Trophoblast cell (in vitro differentiated cells and primary cell): ENCODE results near the gene REX1BD.

Experiments
- DNase-seq, 2 donors: peaks; one replicate each; pipeline ENCODE4 v3.0.0-alpha.2; 2016
- H2AFZ ChIP-seq: 2 replicates; pipeline ENCODE4 v1.6.1; 2013; ENCODE audit warnings: low read length, moderate library complexity, mild to moderate bottlenecking; ENCODE audit not compliant: insufficient read depth, poor library complexity
- H2AK5ac ChIP-seq: 2 replicates; pipeline ENCODE4 v1.6.1; 2013; ENCODE audit warnings: mild to moderate bottlenecking, low read length
- H2BK120ac ChIP-seq: 2 replicates; pipeline ENCODE4 v1.6.1; 2013; ENCODE audit warnings: low read length, mild to moderate bottlenecking, moderate library complexity; ENCODE audit not compliant: insufficient read depth, poor library complexity
- H2BK12ac ChIP-seq: 2 replicates; pipeline ENCODE4 v1.6.1; 2013; ENCODE audit warnings: mild to moderate bottlenecking, low read length, moderate library complexity
- H2BK5ac ChIP-seq: 2 replicates; pipeline ENCODE4 v1.6.1; 2013; ENCODE audit warnings: low read length, low read depth, moderate library complexity, mild to moderate bottlenecking; ENCODE audit not compliant: poor library complexity
- H3K14ac ChIP-seq: 2 replicates; pipeline ENCODE4 v1.6.1; 2013; ENCODE audit warnings: mild to moderate bottlenecking, low read length
- H3K18ac ChIP-seq: 2 replicates; pipeline ENCODE4 v1.6.1; 2013; ENCODE audit warnings: mild to moderate bottlenecking, low read length
- H3K23ac ChIP-seq: 2 replicates; pipeline ENCODE4 v1.6.1; 2013; ENCODE audit warnings: low read length
- H3K27ac ChIP-seq: 2 replicates; pipeline ENCODE4 v1.5.1; 2013; ENCODE audit warnings: low read depth, mild to moderate bottlenecking, inconsistent platforms, low read length, moderate library complexity
- H3K27me3 ChIP-seq: 2 replicates; pipeline ENCODE4 v1.6.1; 2013; ENCODE audit warnings: inconsistent platforms, mild to moderate bottlenecking, low read length, moderate library complexity; ENCODE audit not compliant: insufficient read depth
- H3K36me3 ChIP-seq, 2 experiments: 1 replicate in 1 of 2; 2 replicates in 1 of 2; pipeline ENCODE4 v1.6.1; 2013; ENCODE audit warnings: low read length in 2 of 2, mild to moderate bottlenecking in 2 of 2, moderate library complexity in 1 of 2; ENCODE audit not compliant: insufficient read depth in 2 of 2, control insufficient read depth in 1 of 2
- H3K4ac ChIP-seq: 2 replicates; pipeline ENCODE4 v1.6.1; 2013; ENCODE audit warnings: low read depth, mild to moderate bottlenecking, low read length, moderate library complexity
- H3K4me1 ChIP-seq, 2 experiments: 1 replicate in 1 of 2; 2 replicates in 1 of 2; pipeline ENCODE4 v1.6.1; 2013; ENCODE audit warnings: low read length in 2 of 2, mild to moderate bottlenecking in 2 of 2, moderate library complexity in 1 of 2; ENCODE audit not compliant: insufficient read depth in 2 of 2, control insufficient read depth in 1 of 2
- H3K4me2 ChIP-seq: 2 replicates; pipeline ENCODE4 v1.6.1; 2013; ENCODE audit warnings: inconsistent platforms, mild to moderate bottlenecking, low read length, moderate library complexity
- H3K4me3 ChIP-seq: 2 replicates; pipeline ENCODE4 v1.5.1; 2013; ENCODE audit warnings: mild to moderate bottlenecking, low read depth, low read length, inconsistent platforms
- H3K79me1 ChIP-seq: one replicate; pipeline ENCODE4 v1.6.1; 2013; ENCODE audit warnings: low read length
- H3K79me2 ChIP-seq: 2 replicates; pipeline ENCODE4 v1.6.1; 2013; ENCODE audit warnings: low read length, mild to moderate bottlenecking; ENCODE audit not compliant: control insufficient read depth, insufficient read depth, poor library complexity
- H3K9ac ChIP-seq: 2 replicates; pipeline ENCODE4 v1.6.1; 2013; ENCODE audit warnings: mild to moderate bottlenecking, low read length
- H3K9me3 ChIP-seq: 2 replicates; pipeline ENCODE4 v1.6.1; 2013; ENCODE audit warnings: low read depth, mild to moderate bottlenecking, control low read depth, inconsistent platforms, low read length; ENCODE audit not compliant: insufficient read depth
- H4K12ac ChIP-seq: 2 replicates; pipeline ENCODE4 v1.6.1; 2013; ENCODE audit warnings: low read depth, mild to moderate bottlenecking, low read length, moderate library complexity
- H4K8ac ChIP-seq: 2 replicates; pipeline ENCODE4 v1.6.1; 2013; ENCODE audit warnings: low read depth, mild to moderate bottlenecking, low read length, moderate library complexity
- H4K91ac ChIP-seq: one replicate; pipeline ENCODE4 v1.6.1; 2013; ENCODE audit warnings: low read depth, mild to moderate bottlenecking, low read length, moderate library complexity
- WGBS: extraction: QIAGEN DNeasy Blood & Tissue Kit; methylation state at CpG from one replicate; pipeline ENCODE4 v1.1.7; 2013; ENCODE audit warnings: missing lambda C conversion rate; ENCODE audit not compliant: insufficient read length, insufficient coverage; ENCODE audit errors: extremely low coverage; 5-methylcytosine and 5-hydroxymethylcytosine counted together

Gene REX1BD

GRCh38 chr19:18636969-18637629 is 48.5 kb downstream of the REX1BD start, which contains the start of gene KLHL26:
KLHL26 (plus strand) TSS chr19:18637028; CDS start chr19:18637055, 27 bp downstream.
- Histone ChIP-seq H3K9me3 (peaks cover 1% of the 10 kb centered on the region), H2BK12ac (no peak within 1 kb of the TSS), H4K12ac (peak within 1 kb of the TSS; percentile 47), H3K23ac (no peak within 1 kb of the TSS), H4K91ac (peak within 1 kb of the TSS; percentile 19), H2AK5ac (peak within 1 kb of the TSS; percentile 51), H4K8ac (peak within 1 kb of the TSS; percentile 77), H3K4me3 (peak within 1 kb of the TSS; percentile 69), H3K36me3 (no peaks in the 10 kb centered on the region), H2AFZ (peak within 1 kb of the TSS; percentile 35), H3K27me3 (no peaks in the 10 kb centered on the region), H2BK120ac (no peak within 1 kb of the TSS), H3K18ac (peak within 1 kb of the TSS; percentile 14), H2BK5ac (no peak within 1 kb of the TSS), H3K4me2 (peak within 1 kb of the TSS; percentile 64), H3K79me1 (peaks cover 3% of the 10 kb centered on the region), H3K79me2 (peaks cover 3% of the 10 kb centered on the region), H3K9ac (peak within 1 kb of the TSS; percentile 28), H3K4me1 (peaks cover 8% of the 10 kb centered on the region in 2 experiments), H3K14ac (peak within 1 kb of the TSS; percentile 59), H3K27ac (no peak within 1 kb of the TSS), H3K4ac (peak within 1 kb of the TSS; percentile 24)
- no CpG with 5 or more reads among the region's 47 CpGs for WGBS
- DNase-seq: no peak

GRCh38 chr19:18637673-18638630 is 49.4 kb downstream of the REX1BD start:
- no peak overlapping the region for H3K4me3 ChIP-seq
- no peak overlapping the region for H4K8ac ChIP-seq
- no peak overlapping the region for H3K4ac ChIP-seq
- no peaks in the 10 kb centered on the region for H3K27me3 ChIP-seq
- peaks cover 3% of the 10 kb centered on the region for H3K79me1 ChIP-seq
- H4K12ac ChIP-seq: no peak overlapping the region
- H3K4me1 ChIP-seq: peaks cover 8% of the 10 kb centered on the region in 2 experiments
- no CpG with 5 or more reads among the region's 3 CpGs for WGBS
- no peaks in the 10 kb centered on the region for H3K36me3 ChIP-seq
- no peak overlapping the region for H3K18ac ChIP-seq
- no peak overlapping the region for H3K27ac ChIP-seq
- no peak overlapping the region for H2BK5ac ChIP-seq
- no peak overlapping the region for H2BK12ac ChIP-seq
- H2BK120ac ChIP-seq: no peak overlapping the region
- peak in 1 of 2 donors; percentile 47 for DNase-seq
- no peak overlapping the region for H3K23ac ChIP-seq
- H3K9ac ChIP-seq: no peak overlapping the region
- no peak overlapping the region for H3K14ac ChIP-seq
- no peak overlapping the region for H2AFZ ChIP-seq
- no peak overlapping the region for H3K4me2 ChIP-seq
- no peak overlapping the region for H2AK5ac ChIP-seq
- H3K9me3 ChIP-seq: peaks cover 1% of the 10 kb centered on the region
- no peak overlapping the region for H4K91ac ChIP-seq
- peaks cover 3% of the 10 kb centered on the region for H3K79me2 ChIP-seq

- no peaks in the 10 kb centered on the region for H3K9me3 ChIP-seq
- H2BK5ac ChIP-seq: no peak overlapping the region
- no peak overlapping the region for H3K4ac ChIP-seq
- H2BK12ac ChIP-seq: no peak overlapping the region
- peaks cover 3% of the 10 kb centered on the region for H3K79me1 ChIP-seq
- H3K9ac ChIP-seq: no peak overlapping the region
- H2AFZ ChIP-seq: no peak overlapping the region
- no peak overlapping the region for H4K8ac ChIP-seq
- no peak for DNase-seq
- no peak overlapping the region for H2BK120ac ChIP-seq
- H3K23ac ChIP-seq: no peak overlapping the region
- H3K36me3 ChIP-seq: no peaks in the 10 kb centered on the region
- no peak overlapping the region for H3K14ac ChIP-seq
- no peak overlapping the region for H3K27ac ChIP-seq
- no peak overlapping the region for H3K4me3 ChIP-seq
- no peak overlapping the region for H3K4me2 ChIP-seq
- no CpG with 5 or more reads among the region's 8 CpGs for WGBS
- H2AK5ac ChIP-seq: no peak overlapping the region
- H3K18ac ChIP-seq: no peak overlapping the region
- H3K27me3 ChIP-seq: no peaks in the 10 kb centered on the region
- peaks cover 3% of the 10 kb centered on the region for H3K79me2 ChIP-seq
- peaks cover 8% of the 10 kb centered on the region in 2 experiments for H3K4me1 ChIP-seq
- no peak overlapping the region for H4K12ac ChIP-seq
- H4K91ac ChIP-seq: no peak overlapping the region
These were observed 51.2 kb downstream of the REX1BD start for GRCh38 chr19:18639706-18640243.
